GM19438 (cell line): Measurements from ENCODE around the gene LAMA2.
"Not testable (repeated sequence)": the region's sequence is repeated elsewhere in the genome, so short reads cannot be mapped to it uniquely, and the experiment has no call there.

Experiments used
- ATAC-seq: cut with Tn5 transposase; IDR thresholded peaks from one replicate; pipeline ENCODE4 v1.9.1; 2021; ENCODE audit warnings: low read depth; ENCODE audit not compliant: unreplicated experiment

LAMA2 gene

GRCh38 chr6:129112591-129112990, 229.7 kb downstream of the LAMA2 start:
- no peak for ATAC-seq

- ATAC-seq, result no peak
These were observed 230.7 kb downstream of the LAMA2 start for GRCh38 chr6:129113637-129114036.

DNA sequence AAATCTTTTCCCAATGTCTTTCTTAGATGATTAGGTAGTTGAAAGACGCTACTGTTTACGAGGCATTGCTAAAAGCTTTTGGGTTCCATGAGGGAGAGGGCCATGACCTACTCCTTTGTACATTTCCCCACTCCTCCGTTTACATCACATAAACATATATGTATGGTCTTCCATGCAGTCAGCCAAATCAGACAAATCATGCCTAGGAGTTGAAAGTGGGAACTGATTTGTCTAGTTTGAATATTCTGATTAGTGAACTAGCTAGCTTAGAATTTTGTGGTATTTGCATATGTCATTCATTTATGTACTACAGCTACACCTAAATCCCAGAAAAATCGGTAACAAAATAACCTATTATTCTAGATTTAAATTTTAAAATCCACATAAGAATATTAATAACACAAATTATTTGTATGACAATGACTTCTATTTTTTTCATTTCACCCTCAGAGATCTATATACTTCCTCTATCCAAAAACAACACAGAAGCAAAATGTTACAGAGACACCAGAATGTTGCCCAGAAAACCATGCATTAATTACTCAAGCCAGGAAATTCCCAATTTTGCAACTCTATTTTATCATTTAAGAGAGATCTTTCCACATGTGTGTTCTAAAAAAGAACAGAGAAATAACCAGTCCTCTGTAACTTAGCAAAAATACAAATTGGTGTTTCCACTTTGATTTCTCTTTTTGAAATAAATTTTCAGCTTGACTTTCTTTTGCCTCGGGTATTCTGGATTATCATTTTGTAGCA, 231.9 kb downstream of the LAMA2 start:
- no peak for ATAC-seq

DNA sequence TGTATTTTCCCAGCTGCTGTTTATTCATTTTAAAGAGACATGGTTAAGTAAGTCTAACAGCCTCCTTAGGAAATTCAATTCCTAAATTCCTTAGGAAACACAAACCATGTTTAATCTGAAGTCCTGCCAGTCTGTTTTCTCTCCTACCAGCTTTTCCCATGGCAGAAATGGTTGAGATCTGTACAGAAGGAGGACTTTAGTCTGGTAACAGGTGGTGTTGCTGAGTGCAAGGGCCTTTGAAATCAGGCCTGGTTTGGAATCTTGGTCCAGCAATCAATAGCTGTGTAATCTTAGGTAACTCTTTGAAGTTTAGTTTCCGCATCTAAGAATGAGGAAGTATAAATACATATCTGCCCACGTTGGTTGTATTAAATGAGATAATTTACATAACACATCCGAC, 232.5 kb downstream of the LAMA2 start:
- no peak for ATAC-seq

DNA sequence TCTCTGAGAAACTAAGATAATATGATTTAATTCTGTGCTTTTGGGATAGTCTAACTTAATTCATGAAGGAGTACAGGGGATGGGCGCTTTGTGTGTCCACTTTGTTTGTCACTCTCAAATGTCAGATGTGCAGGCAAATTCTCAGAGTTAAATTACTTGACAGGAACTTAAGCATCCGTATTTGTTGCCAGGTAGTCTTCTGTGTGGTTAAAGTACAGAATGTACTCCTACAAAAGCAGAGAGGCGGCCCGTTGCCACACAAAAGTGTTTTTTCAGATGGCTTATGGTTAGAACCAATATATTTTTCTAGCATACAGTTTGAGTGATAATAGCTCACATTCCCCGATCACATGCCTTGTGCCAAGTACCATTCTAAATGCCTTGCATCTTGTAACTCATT, 234.4 kb downstream of the LAMA2 start:
- ATAC-seq, result no peak

DNA sequence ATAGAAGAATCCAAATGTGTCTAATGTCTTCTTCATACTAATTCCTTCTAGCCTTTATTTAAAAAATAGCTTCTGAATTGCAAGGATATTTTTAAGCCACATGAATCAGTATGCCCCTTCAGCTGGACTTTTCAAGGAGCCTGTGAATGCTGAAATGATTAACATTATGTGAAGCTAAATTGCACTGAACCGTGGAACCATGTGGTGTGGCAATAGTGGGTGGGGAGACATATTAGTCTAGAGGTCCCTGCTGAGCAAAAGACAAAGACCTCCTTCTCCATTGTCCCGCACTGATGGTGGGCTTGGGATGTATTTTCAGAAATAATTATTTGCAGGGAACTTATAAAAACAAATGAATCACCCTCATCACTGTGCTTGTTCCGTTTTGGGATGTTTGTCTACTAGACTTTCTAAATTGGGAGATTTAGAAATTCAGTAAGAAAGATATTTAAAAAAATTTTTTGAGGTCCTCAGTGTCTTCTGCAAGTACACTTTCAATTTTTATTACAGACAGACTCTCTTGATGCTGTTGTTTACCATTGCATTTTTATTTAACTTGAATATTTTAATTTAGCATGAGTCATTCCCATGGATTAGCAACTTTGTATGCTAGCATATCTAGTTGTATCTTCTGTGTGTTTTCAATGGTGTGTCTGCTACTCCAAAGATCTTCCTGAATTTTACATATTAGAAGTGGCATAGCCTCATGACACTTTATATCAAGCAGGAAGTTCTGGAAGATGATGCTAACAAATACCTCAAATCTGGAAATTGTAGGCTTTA, 238.1 kb downstream of the LAMA2 start:
- ATAC-seq, result no peak

- no peak for ATAC-seq
These were observed 241.4 kb downstream of the LAMA2 start for GRCh38 chr6:129124347-129124746.

GRCh38 chr6:129130106-129130505, 247.2 kb downstream of the LAMA2 start:
- ATAC-seq, result no peak

DNA sequence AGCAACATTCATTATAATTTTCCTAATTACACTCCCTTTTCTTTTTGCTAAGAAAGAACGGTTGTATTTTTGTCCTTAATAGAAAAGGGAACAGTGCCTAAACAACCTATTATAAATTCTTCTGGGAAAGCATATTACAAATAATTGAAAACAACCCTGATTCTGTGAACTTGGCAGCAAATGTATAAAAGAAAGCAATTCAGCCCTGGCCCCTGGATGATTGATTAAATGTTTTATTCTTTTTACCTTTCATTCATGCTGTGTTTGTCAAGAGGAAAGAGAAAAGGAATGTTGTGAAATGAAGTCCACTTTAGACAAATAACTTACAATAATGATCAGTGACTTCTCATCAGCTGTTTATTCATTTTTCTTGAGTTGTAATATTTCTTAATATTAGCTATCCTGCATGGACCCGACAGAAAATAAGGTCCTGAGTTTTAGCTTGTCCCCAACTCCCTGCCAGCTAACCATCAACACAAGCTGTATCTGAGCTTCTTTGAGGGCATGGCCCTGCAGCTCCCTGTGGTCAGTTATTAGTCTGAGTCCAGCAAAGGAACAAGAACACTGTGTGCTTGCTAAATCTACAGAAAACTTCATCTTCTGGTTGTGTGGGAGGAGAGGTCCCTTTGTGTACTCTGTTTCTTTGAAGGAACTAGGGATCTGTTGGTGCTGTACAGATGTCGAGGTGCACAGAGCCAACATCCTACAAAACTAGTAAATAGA, 248.2 kb downstream of the LAMA2 start:
- ATAC-seq, result no peak

GRCh38 chr6:129133770-129134192, 250.8 kb downstream of the LAMA2 start:
- ATAC-seq, result no peak

- no peak for ATAC-seq
These were observed 251.6 kb downstream of the LAMA2 start for GRCh38 chr6:129134535-129134934.

DNA sequence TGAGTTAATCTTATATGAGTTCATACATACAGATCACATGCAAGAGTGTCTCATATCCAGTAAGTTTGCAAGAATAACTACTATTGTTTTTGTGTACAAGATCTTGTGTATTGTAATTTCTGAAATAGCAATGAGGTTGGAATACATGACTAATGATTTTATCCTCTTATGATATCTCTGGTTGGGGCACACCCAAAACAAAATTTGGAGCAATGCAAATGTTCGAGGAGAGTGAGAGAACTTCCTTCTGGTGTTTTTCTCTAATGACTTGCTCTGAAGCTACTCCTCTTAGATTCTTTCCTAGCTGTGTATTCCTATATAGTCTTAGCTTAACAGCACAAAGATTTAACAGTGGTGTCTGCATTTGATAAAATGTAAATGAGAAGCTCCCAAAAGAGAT, 252.5 kb downstream of the LAMA2 start:
- no peak for ATAC-seq

- no peak for ATAC-seq
These were observed 253.8 kb downstream of the LAMA2 start for GRCh38 chr6:129136751-129137150.

DNA sequence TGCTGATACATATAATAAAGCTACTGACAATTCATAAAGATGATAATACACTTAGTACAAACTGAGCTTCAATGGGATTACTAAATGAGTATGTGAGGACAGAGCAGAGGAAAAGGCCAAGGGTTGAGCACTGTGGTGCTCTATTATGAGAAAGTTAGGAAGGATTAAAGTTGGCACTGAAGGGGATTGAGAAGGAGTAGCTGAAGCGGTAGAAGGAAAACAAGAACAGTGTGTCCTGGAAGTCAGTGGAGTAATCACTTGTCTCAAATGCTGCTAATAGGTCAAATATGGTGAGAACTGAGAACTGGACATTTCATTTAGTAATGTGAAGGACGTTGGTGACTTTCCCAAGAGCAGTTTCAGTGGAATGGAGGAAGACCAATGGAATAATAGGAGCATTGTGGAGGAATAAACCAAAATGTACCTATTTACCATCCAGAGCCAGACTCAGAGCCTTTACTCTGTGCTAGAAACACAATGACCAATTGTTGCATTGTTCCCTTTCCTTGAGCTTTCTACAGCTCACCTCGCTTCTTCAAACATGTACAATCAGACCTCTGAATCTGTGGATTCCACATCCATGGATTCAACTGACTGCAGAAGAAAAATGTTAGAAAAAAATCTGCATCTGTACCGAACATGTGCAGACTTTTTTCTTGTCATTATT, 255.9 kb downstream of the LAMA2 start:
- no peak for ATAC-seq

DNA sequence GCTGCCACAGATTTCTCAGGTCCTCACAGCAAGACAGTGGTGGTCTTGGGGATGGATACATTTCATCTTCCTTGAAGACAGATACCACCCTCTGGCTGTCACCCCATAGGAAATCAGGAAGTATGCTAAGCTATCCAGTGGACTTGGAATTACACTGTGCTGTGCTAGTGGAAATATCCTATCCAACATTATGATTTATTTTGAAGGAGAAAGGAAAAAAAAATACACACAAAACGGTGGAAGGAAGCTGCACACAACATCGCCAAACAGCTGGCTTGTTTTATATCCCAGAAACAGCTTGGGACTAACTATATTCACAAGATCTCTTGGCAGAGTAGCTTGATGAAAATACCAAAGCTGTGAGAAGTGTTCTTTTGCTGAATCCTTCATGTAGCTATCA, 257.6 kb downstream of the LAMA2 start:
- no peak for ATAC-seq

DNA sequence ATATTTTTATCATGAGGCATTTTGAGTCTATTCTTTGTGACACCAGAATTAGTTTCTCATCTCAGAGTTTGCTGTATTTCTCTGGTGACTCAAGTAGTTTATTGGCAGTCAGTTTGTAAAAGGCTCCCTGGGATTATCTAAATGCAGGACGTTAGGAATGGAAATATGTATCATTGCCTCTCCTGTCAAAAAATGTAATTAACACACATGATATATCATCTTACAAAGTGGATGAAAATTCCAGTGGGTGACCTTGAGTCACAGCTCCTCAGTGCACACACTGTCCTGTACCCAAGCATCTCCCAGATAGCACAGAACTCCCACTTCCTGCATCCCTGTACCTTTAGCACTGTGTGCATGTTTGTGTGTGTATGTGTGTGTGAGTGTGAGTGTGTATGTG, 258.6 kb downstream of the LAMA2 start:
- no peak for ATAC-seq

GRCh38 chr6:129146902-129147301, 264.0 kb downstream of the LAMA2 start:
- ATAC-seq, result no peak

DNA sequence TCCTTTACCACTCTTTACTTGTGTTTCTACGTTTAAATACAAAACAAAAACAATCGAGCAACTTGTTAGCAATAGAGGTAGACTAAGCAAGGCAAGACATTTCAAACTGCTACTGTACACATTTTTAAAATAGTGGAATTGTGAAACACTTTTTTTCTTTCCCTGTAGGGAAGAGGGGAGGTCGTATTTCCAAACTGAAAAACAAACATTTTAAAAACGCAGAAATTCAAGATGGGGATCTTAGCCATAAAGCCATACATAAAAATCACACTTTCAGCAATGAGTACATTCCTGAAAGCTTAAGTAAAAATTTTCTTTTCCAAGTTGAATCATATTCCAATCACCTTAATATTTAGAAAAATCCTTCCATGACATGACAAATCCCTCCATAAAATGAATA, 267.6 kb downstream of the LAMA2 start:
- ATAC-seq, result no peak

DNA sequence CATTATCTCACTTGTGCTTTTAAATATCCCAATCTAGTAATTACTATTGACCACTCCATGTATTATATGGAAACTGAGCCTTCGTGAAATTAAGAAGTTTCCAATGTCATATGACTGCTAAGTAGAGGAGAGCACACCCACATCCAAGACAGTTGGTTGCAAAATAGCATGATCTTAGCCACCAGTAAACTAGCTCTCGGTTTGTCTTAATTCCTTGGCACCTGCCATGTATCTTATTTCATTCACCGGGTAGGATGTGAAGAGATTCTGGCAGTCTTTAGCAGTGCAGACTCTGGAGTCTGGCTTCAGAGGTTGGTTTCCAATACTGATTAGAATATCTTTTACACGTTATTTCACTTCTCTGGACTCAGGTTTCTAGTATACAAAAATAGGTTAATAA, 270.3 kb downstream of the LAMA2 start:
- no peak for ATAC-seq

DNA sequence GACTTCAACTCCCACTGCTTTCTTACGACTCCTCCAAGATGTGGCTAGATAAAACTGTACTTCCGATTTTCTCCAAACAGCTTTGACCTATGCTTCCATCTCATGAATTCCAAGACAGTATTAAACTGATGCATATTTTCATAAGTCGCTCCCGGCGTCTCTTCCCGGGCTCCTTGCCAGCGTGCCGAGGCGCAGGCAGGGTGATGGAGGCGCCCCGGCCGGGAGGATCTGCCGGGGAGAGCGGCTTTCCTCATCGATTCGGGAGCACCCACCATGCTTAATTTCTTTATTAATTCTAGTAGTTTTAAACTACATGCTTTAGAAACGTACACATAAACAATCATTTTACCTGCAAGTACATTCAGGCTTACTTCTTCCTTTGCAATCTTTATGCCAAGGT, 276.3 kb downstream of the LAMA2 start:
- not testable (repeated sequence) for ATAC-seq

GRCh38 chr6:129162605-129163004, 279.7 kb downstream of the LAMA2 start:
- no peak for ATAC-seq
